Coronary artery (tissue), 2 donors: Measurements from ENCODE around the gene S100P.
"Not testable (repeated sequence)": the region's sequence is repeated elsewhere in the genome, so short reads cannot be mapped to it uniquely, and the experiment has no call there.

Source experiments
- DNase-seq: peaks from one replicate; pipeline ENCODE4 v3.0.0-alpha.2; 2017; ENCODE audit warnings: low spot score
- H3K27ac ChIP-seq, 2 donors: fragments of 200-600 bp; sonication (generic); one replicate each; pipeline ENCODE4 v1.5.1; 2016 to 2019
- H3K4me3 ChIP-seq: fragments of 200-600 bp; sonication (generic); 2 replicates; pipeline ENCODE4 v1.5.1; 2016; ENCODE audit warnings: mild to moderate bottlenecking, moderate library complexity
- TF ChIP-seq, protein P1 (sequence below): fragments of 200-600 bp; sonication (generic); IDR thresholded peaks from one replicate; pipeline ENCODE4 v1.5.1; 2019; ENCODE audit warnings: antibody characterized with exemption

The S100P gene

GRCh38 chr4:6693231-6694176 is at the start of gene S100P:
Gene S100P (plus strand): TSS chr4:6693878. CDS start chr4:6693933, 55 bp downstream.
- no peak for DNase-seq
- Histone ChIP-seq H3K4me3 (no peak within 1 kb of the TSS), H3K27ac (no peak within 1 kb of the TSS)
- TF ChIP-seq, protein P1, sequence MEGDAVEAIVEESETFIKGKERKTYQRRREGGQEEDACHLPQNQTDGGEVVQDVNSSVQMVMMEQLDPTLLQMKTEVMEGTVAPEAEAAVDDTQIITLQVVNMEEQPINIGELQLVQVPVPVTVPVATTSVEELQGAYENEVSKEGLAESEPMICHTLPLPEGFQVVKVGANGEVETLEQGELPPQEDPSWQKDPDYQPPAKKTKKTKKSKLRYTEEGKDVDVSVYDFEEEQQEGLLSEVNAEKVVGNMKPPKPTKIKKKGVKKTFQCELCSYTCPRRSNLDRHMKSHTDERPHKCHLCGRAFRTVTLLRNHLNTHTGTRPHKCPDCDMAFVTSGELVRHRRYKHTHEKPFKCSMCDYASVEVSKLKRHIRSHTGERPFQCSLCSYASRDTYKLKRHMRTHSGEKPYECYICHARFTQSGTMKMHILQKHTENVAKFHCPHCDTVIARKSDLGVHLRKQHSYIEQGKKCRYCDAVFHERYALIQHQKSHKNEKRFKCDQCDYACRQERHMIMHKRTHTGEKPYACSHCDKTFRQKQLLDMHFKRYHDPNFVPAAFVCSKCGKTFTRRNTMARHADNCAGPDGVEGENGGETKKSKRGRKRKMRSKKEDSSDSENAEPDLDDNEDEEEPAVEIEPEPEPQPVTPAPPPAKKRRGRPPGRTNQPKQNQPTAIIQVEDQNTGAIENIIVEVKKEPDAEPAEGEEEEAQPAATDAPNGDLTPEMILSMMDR: no peak

- TF ChIP-seq, protein P1: no peak
- H3K27ac ChIP-seq: no peak overlapping the region
- DNase-seq: no peak
- no peak overlapping the region for H3K4me3 ChIP-seq
Observed at GRCh38 chr4:6644792-6645530, 48.7 kb upstream of the S100P start.

- H3K27ac ChIP-seq: no peak overlapping the region
- TF ChIP-seq, protein P1: no peak
- H3K4me3 ChIP-seq: no peak overlapping the region
- DNase-seq: no peak
Observed at GRCh38 chr4:6647169-6647568, 46.5 kb upstream of the S100P start.

DNA sequence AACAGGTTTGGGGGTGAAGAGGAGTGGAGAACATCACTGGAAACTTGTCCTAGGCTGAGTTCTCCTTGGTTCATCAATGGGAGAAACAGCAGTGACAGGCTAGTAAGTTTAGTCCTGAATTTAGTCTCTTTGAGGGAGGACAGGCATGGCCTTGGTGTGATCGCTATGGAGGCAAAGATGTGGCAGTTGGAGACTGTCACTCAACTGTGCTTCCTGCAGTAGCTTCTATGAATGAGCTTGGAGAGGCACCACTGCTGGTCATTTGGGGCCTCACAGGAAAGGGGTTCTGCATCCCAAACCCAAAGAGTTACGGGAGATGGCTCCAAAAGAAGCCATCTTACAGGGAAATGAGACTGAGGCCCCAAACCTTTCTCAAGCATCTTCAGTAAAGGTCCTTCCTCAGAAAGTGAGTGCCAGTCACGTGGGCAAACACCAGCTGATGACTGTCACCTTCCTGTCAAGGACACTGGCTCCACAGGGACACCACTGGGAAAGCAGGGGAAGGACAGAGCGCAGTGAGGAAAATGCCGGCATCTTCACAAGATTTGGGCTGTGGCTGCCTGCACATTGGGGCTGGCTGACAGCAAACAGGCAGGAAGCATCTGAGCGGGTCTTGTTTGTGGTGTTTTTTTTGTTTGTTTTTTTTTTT is 46.0 kb upstream of the S100P start:
- no peak overlapping the region for H3K27ac ChIP-seq
- DNase-seq: no peak
- H3K4me3 ChIP-seq: no peak overlapping the region
- TF ChIP-seq, protein P1: no peak

DNA sequence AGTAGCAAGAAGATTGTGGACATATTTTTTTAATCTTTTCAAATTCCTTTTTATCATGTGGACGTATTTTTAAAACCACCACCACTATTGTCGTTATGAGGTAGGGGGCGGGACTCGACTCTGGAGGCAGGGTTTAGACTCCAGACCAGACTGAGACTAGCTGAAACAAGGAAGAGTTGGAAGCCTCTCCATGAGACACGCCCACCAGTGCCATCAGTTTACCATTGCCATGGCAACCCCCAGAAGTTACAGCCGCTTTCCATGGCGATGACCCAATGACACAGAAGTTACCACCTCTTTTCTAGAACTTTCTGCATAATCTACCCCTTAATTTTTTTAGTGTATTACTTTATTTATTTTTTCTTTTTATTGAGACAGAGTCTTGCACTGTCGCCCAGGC is 44.5 kb upstream of the S100P start:
- TF ChIP-seq, protein P1: no peak

DNA sequence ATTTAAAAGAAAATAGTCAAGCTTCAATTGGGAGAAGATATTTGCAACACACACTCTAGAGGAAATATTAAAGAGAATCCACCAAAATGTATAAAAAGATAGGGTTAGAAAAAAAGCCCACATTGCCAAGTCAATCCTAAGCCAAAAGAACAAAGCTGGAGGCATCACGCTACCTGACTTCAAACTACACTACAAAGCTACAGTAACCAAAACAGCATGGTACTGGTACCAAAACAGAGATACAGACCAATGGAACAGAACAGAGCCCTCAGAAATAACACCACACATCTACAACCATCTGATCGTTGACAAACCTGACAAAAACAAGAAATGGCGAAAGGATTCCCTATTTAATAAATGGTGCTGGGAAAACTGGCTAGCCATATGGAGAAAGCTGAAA is 39.5 kb upstream of the S100P start:
- H3K27ac ChIP-seq: not testable (repeated sequence)

More for the DNA sequence above, 44.5 kb upstream of the S100P start:
- no peak for DNase-seq
- H3K27ac ChIP-seq: no peak overlapping the region
- H3K4me3 ChIP-seq: no peak overlapping the region

GRCh38 chr4:6655291-6655690 is 38.4 kb upstream of the S100P start:
- H3K27ac ChIP-seq, H3K4me3 ChIP-seq, DNase-seq: not testable (repeated sequence)

More for the DNA sequence above, 39.5 kb upstream of the S100P start:
- not testable (repeated sequence) for DNase-seq, H3K4me3 ChIP-seq
